Measurements from ENCODE around the gene CCDC85B. TPM values are rescaled to one million over a fixed set of nuclear protein-coding genes. Genes with fewer than 3 reads are reported as not detected.

Gene CCDC85B
- total and polyA plus RNA-seq, 2 of the 8 experiments (the other 6 are each of a cell fraction or from before 2014, with no cell fraction given): 19.8 to 30.8 TPM

DNA sequence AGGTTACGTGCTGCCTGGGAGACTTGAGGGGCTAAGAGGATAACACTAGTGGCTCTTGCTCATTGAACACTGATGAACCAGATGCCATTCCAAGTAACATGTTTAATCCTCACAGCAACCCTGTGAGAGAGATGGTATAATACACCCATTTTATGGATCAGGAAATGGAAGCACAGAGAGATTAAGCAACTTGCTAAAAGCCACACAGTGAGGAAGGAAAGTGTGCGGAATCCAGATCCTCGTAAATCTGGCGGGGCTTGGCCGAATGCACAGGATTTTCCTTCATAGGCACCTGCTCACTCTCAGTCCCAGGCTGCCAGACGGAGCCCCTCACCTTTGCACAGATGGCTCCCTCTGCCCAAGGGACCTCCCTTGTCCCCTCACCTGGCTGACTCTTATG lies 17.4 kb downstream of the CCDC85B start (continued):
- no peak for TF ChIP-seq BCL11A (IDR thresholded peaks at IDR 0.05; ENCODE audit: low read depth in 2 of 2, low read length in 2 of 2)
- TF ChIP-seq RXRA (IDR thresholded peaks at IDR 0.05; ENCODE audit: insufficient read depth, low read depth, low read length): no peak

All from H1 (cell line).